OCI-LY7 (cell line): ENCODE results near the gene CDCP1.

Experiments used
- CTCF ChIP-seq: fragments of 200-600 bp; sonication (generic); conservative IDR thresholded peaks from 2 replicates; pipeline ENCODE4 v1.5.1; 2014; ENCODE audit warnings: mild to moderate bottlenecking, antibody characterized with exemption, low read length, moderate library complexity, mixed read lengths
- EZH2phosphoT487 ChIP-seq: fragments of 200-600 bp; sonication (generic); IDR thresholded peaks from 2 replicates; pipeline ENCODE4 v1.6.1; 2018; ENCODE audit warnings: low read depth, borderline replicate concordance, mild to moderate bottlenecking, mixed run types, antibody characterized with exemption, low read length, moderate library complexity, mixed read lengths

- no peak for TF ChIP-seq CTCF
- no peak for TF ChIP-seq EZH2phosphoT487
Measured at GRCh38 chr3:45067486-45067885, 78.7 kb downstream of the CDCP1 start.
